ENCODE results near the gene CACNA1E. TPM values are rescaled to one million over a fixed set of nuclear protein-coding genes. Genes with fewer than 3 reads are reported as not detected.

The CACNA1E gene
- total RNA-seq, 1 donor from 2014 or later: not detected

GRCh38 chr1:181658581-181658980, 175.3 kb downstream of the CACNA1E start:
- peaks cover 19% of the 10 kb centered on the region for H3K9me3 Mint-ChIP-seq (ENCODE audit: low read depth)
- no peaks in the 10 kb centered on the region for H3K36me3 Mint-ChIP-seq (ENCODE audit: low read depth)
- H3K4me3 Mint-ChIP-seq (ENCODE audit: unreplicated experiment): no peak overlapping the region
- TF ChIP-seq, protein P1, sequence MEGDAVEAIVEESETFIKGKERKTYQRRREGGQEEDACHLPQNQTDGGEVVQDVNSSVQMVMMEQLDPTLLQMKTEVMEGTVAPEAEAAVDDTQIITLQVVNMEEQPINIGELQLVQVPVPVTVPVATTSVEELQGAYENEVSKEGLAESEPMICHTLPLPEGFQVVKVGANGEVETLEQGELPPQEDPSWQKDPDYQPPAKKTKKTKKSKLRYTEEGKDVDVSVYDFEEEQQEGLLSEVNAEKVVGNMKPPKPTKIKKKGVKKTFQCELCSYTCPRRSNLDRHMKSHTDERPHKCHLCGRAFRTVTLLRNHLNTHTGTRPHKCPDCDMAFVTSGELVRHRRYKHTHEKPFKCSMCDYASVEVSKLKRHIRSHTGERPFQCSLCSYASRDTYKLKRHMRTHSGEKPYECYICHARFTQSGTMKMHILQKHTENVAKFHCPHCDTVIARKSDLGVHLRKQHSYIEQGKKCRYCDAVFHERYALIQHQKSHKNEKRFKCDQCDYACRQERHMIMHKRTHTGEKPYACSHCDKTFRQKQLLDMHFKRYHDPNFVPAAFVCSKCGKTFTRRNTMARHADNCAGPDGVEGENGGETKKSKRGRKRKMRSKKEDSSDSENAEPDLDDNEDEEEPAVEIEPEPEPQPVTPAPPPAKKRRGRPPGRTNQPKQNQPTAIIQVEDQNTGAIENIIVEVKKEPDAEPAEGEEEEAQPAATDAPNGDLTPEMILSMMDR (IDR thresholded peaks at IDR 0.05): no peak
- no peaks in the 10 kb centered on the region for H3K4me1 Mint-ChIP-seq (ENCODE audit: low read depth)
- no peaks in the 10 kb centered on the region for H3K27me3 Mint-ChIP-seq (ENCODE audit: low read depth)
- H3K27ac Mint-ChIP-seq (ENCODE audit: unreplicated experiment): no peak overlapping the region
- no peak for DNase-seq (ENCODE audit: low spot score)

- H3K4me3 Mint-ChIP-seq (ENCODE audit: unreplicated experiment): no peak overlapping the region
- H3K9me3 Mint-ChIP-seq (ENCODE audit: low read depth): peaks cover 17% of the 10 kb centered on the region
- H3K27me3 Mint-ChIP-seq (ENCODE audit: low read depth): no peaks in the 10 kb centered on the region
- H3K27ac Mint-ChIP-seq (ENCODE audit: unreplicated experiment): no peak overlapping the region
- H3K36me3 Mint-ChIP-seq (ENCODE audit: low read depth): no peaks in the 10 kb centered on the region
- no peak for DNase-seq (ENCODE audit: low spot score)
- TF ChIP-seq, protein P1 (IDR thresholded peaks at IDR 0.05): no peak
- no peaks in the 10 kb centered on the region for H3K4me1 Mint-ChIP-seq (ENCODE audit: low read depth)
Observed at GRCh38 chr1:181659321-181659957, 176.1 kb downstream of the CACNA1E start.

GRCh38 chr1:181660621-181661020, 177.3 kb downstream of the CACNA1E start:
- H3K4me1 Mint-ChIP-seq (ENCODE audit: low read depth): no peaks in the 10 kb centered on the region
- no peak overlapping the region for H3K27ac Mint-ChIP-seq (ENCODE audit: unreplicated experiment)
- H3K36me3 Mint-ChIP-seq (ENCODE audit: low read depth): no peaks in the 10 kb centered on the region
- peaks cover 12% of the 10 kb centered on the region for H3K9me3 Mint-ChIP-seq (ENCODE audit: low read depth)
- peaks cover 2% of the 10 kb centered on the region for H3K27me3 Mint-ChIP-seq (ENCODE audit: low read depth)
- H3K4me3 Mint-ChIP-seq (ENCODE audit: unreplicated experiment): no peak overlapping the region
- no peak for DNase-seq (ENCODE audit: low spot score)
- TF ChIP-seq, protein P1 (IDR thresholded peaks at IDR 0.05): no peak

GRCh38 chr1:181661569-181661968, 178.3 kb downstream of the CACNA1E start:
- Mint-ChIP-seq H3K4me3 (ENCODE audit: unreplicated experiment) (no peak overlapping the region), H3K27me3 (ENCODE audit: low read depth) (peaks cover 2% of the 10 kb centered on the region), H3K36me3 (ENCODE audit: low read depth) (no peaks in the 10 kb centered on the region), H3K4me1 (ENCODE audit: low read depth) (no peaks in the 10 kb centered on the region), H3K9me3 (ENCODE audit: low read depth) (peaks cover 11% of the 10 kb centered on the region), H3K27ac (ENCODE audit: unreplicated experiment) (no peak overlapping the region)
- DNase-seq (ENCODE audit: low spot score): no peak
- TF ChIP-seq, protein P1 (IDR thresholded peaks at IDR 0.05): no peak

DNA sequence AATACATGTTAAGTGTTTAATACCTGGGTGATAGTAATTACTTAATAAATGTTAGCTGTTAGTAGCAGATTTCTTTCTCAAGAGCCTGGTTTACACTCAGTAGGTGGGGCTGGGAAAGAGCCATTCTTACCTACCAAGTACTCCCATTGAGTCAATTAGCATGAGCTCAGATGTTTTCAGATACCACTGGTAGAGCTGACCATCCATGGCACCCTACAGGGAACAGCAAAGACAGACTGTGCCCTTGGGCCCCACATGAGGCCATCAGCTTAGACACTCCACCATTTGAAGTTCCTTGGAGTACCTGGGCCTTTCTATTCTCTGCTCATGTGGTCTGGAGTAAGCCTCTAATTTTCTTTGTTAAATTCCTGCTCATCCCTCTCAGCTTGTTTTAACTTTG, 179.3 kb downstream of the CACNA1E start:
- H3K27ac Mint-ChIP-seq (ENCODE audit: unreplicated experiment): no peak overlapping the region
- TF ChIP-seq, protein P1 (IDR thresholded peaks at IDR 0.05): no peak
- H3K36me3 Mint-ChIP-seq (ENCODE audit: low read depth): no peaks in the 10 kb centered on the region
- H3K4me1 Mint-ChIP-seq (ENCODE audit: low read depth): no peaks in the 10 kb centered on the region
- no peak overlapping the region for H3K4me3 Mint-ChIP-seq (ENCODE audit: unreplicated experiment)
- DNase-seq (ENCODE audit: low spot score): no peak
- H3K27me3 Mint-ChIP-seq (ENCODE audit: low read depth): peaks cover 2% of the 10 kb centered on the region
- H3K9me3 Mint-ChIP-seq (ENCODE audit: low read depth): peaks cover 11% of the 10 kb centered on the region
